ENCODE results near the gene OTULINL.

- no peak for TF ChIP-seq POLR2A (IDR thresholded peaks at IDR 0.05; ENCODE audit: low read length)
- TF ChIP-seq GATA1 (IDR thresholded peaks at IDR 0.05; ENCODE audit: low read depth, low read length), result no peak
Measured at GRCh38 chr5:14582797-14583137, 1.2 kb downstream of the OTULINL start.

All from erythroblast (primary cell).